NCI-H1436 treated with DMSO at 0.1 percent for 48 hours (cell line): ENCODE measurements around the gene TMEM200A.

Experiments
- DNase-seq: peaks from one replicate; lab custom pipeline; 2025; lab: John Stamatoyannopoulos, UW

Gene TMEM200A

GRCh38 chr6:130425537-130425936, 59.7 kb downstream of the TMEM200A start:
- no peak for DNase-seq

- DNase-seq, result no peak
Measured at GRCh38 chr6:130426066-130426721, 60.4 kb downstream of the TMEM200A start.

- DNase-seq, result no peak
Measured at GRCh38 chr6:130431346-130431852, 65.6 kb downstream of the TMEM200A start.

- DNase-seq, result no peak
Measured at GRCh38 chr6:130432838-130433237, 67.0 kb downstream of the TMEM200A start.

- DNase-seq, result no peak
Measured at GRCh38 chr6:130434174-130434873, 68.5 kb downstream of the TMEM200A start.

GRCh38 chr6:130435181-130435580, 69.4 kb downstream of the TMEM200A start:
- DNase-seq, result no peak

- no peak for DNase-seq
Measured at GRCh38 chr6:130437961-130438360, 72.1 kb downstream of the TMEM200A start.

- no peak for DNase-seq
Measured at GRCh38 chr6:130447374-130447773, 81.6 kb downstream of the TMEM200A start.

GRCh38 chr6:130452336-130452735, 86.5 kb downstream of the TMEM200A start:
- DNase-seq, result no peak

- no peak for DNase-seq
Measured at GRCh38 chr6:130453230-130453629, 87.4 kb downstream of the TMEM200A start.

- DNase-seq, result no peak
Measured at GRCh38 chr6:130457605-130458004, 91.8 kb downstream of the TMEM200A start.

GRCh38 chr6:130459316-130459715, 93.5 kb downstream of the TMEM200A start:
- DNase-seq, result no peak

- DNase-seq, result no peak
Measured at GRCh38 chr6:130460934-130461333, 95.1 kb downstream of the TMEM200A start.

- DNase-seq, result no peak
Measured at GRCh38 chr6:130466052-130466747, 100.4 kb downstream of the TMEM200A start.

- DNase-seq, result no peak
Measured at GRCh38 chr6:130466748-130467061, 100.9 kb downstream of the TMEM200A start.

GRCh38 chr6:130467146-130468050, 101.6 kb downstream of the TMEM200A start:
- DNase-seq, result no peak

- no peak for DNase-seq
Measured at GRCh38 chr6:130470766-130471165, 104.9 kb downstream of the TMEM200A start.

GRCh38 chr6:130473886-130474285, 108.1 kb downstream of the TMEM200A start:
- DNase-seq, result no peak

GRCh38 chr6:130482645-130483390, 117.0 kb downstream of the TMEM200A start:
- no peak for DNase-seq

- no peak for DNase-seq
Measured at GRCh38 chr6:130485870-130486269, 120.1 kb downstream of the TMEM200A start.

GRCh38 chr6:130486417-130486816, 120.6 kb downstream of the TMEM200A start:
- no peak for DNase-seq
